RWPE2 (cell line): ENCODE data around the gene KDSR.

ENCODE experiments used
- ATAC-seq: fragments of 200-7000 bp; cut with Tn5 transposase; 3 replicates; pipeline ENCODE4 v1.9.1; 2021; ENCODE audit warnings: low read depth
- DNase-seq: peaks from one replicate; pipeline ENCODE4 v3.0.0-alpha.2; 2020; ENCODE audit warnings: low spot score
- H3K27ac ChIP-seq: fragments of 450-650 bp; 2 replicates; pipeline ENCODE4 v1.5.1; 2017; ENCODE audit warnings: mild to moderate bottlenecking; ENCODE audit not compliant: poor library complexity, severe bottlenecking
- H3K27me3 ChIP-seq: fragments of 250-450 bp; sonication (Bioruptor Pico); 2 replicates; pipeline ENCODE4 v1.5.1; 2021; ENCODE audit warnings: mild to moderate bottlenecking, moderate library complexity; ENCODE audit not compliant: insufficient read depth, poor library complexity, severe bottlenecking
- H3K36me3 ChIP-seq: fragments of 250-450 bp; sonication (Bioruptor Pico); 2 replicates; pipeline ENCODE4 v1.5.1; 2020; ENCODE audit warnings: low read depth, mild to moderate bottlenecking, moderate library complexity
- H3K4me1 ChIP-seq: fragments of 250-450 bp; sonication (Bioruptor Pico); 2 replicates; pipeline ENCODE4 v1.5.1; 2021; ENCODE audit warnings: mild to moderate bottlenecking, moderate library complexity; ENCODE audit not compliant: insufficient read depth, poor library complexity, severe bottlenecking
- H3K4me3 ChIP-seq: fragments of 250-450 bp; sonication (Bioruptor Pico); 2 replicates; pipeline ENCODE4 v1.5.1; 2021; ENCODE audit warnings: mild to moderate bottlenecking, moderate library complexity; ENCODE audit not compliant: severe bottlenecking
- H3K9me3 ChIP-seq: fragments of 250-450 bp; sonication (Bioruptor Pico); 2 replicates; pipeline ENCODE4 v1.5.1; 2021; ENCODE audit warnings: mild to moderate bottlenecking, moderate library complexity; ENCODE audit not compliant: severe bottlenecking
- CTCF ChIP-seq: fragments of 450-650 bp; IDR thresholded peaks from one replicate; pipeline ENCODE4 v1.5.1; 2017; ENCODE audit warnings: mild to moderate bottlenecking, moderate library complexity; ENCODE audit not compliant: poor library complexity, severe bottlenecking

The KDSR gene

GRCh38 chr18:63313396-63313917, 53.5 kb downstream of the KDSR start:
- no peaks in the 10 kb centered on the region for H3K9me3 ChIP-seq
- DNase-seq: no peak
- no peak overlapping the region for H3K4me3 ChIP-seq
- H3K27ac ChIP-seq: no peak overlapping the region
- ATAC-seq: no peak
- no peaks in the 10 kb centered on the region for H3K36me3 ChIP-seq
- no peaks in the 10 kb centered on the region for H3K4me1 ChIP-seq
- peaks cover 29% of the 10 kb centered on the region for H3K27me3 ChIP-seq
- no peak for TF ChIP-seq CTCF

GRCh38 chr18:63312737-63313395, 54.1 kb downstream of the KDSR start:
- peaks cover 23% of the 10 kb centered on the region for H3K27me3 ChIP-seq
- no peak overlapping the region for H3K27ac ChIP-seq
- ATAC-seq: no peak
- H3K36me3 ChIP-seq: no peaks in the 10 kb centered on the region
- H3K4me3 ChIP-seq: no peak overlapping the region
- no peak for TF ChIP-seq CTCF
- no peak for DNase-seq
- no peaks in the 10 kb centered on the region for H3K9me3 ChIP-seq
- H3K4me1 ChIP-seq: no peaks in the 10 kb centered on the region

GRCh38 chr18:63312019-63312409, 55.0 kb downstream of the KDSR start:
- H3K36me3 ChIP-seq: no peaks in the 10 kb centered on the region

GRCh38 chr18:63311118-63312018, 55.6 kb downstream of the KDSR start:
- H3K4me3 ChIP-seq: no peak overlapping the region

More at GRCh38 chr18:63312019-63312409, 55.0 kb downstream of the KDSR start:
- Histone ChIP-seq H3K4me3 (no peak overlapping the region), H3K27ac (no peak overlapping the region), H3K9me3 (no peaks in the 10 kb centered on the region), H3K4me1 (no peaks in the 10 kb centered on the region), H3K27me3 (peaks cover 17% of the 10 kb centered on the region)
- TF ChIP-seq CTCF: no peak
- no peak for DNase-seq
- ATAC-seq: no peak

More at GRCh38 chr18:63311118-63312018, 55.6 kb downstream of the KDSR start:
- Histone ChIP-seq H3K27ac (no peak overlapping the region), H3K4me1 (no peaks in the 10 kb centered on the region), H3K36me3 (no peaks in the 10 kb centered on the region), H3K27me3 (peaks cover 13% of the 10 kb centered on the region), H3K9me3 (no peaks in the 10 kb centered on the region)
- ATAC-seq: no peak
- no peak for TF ChIP-seq CTCF
- no peak for DNase-seq
